Uterus (tissue), 4 donors: ENCODE data around the gene POLE. TPM values are rescaled to one million over a fixed set of nuclear protein-coding genes. Genes with fewer than 3 reads are reported as not detected.

Experiments used
- DNase-seq, 2 donors: peaks; one replicate each; pipeline ENCODE4 v3.0.0-alpha.2; 2019 to 2020
- H3K27ac ChIP-seq, 2 donors: fragments of 200-600 bp; sonication (generic); 1 replicate in 1 of 2; 2 replicates in 1 of 2; pipeline ENCODE4 v1.5.1; 2016 to 2018
- H3K27me3 ChIP-seq, 2 donors: fragments of 200-600 bp; sonication (generic); one replicate each; pipeline ENCODE4 v1.5.1; 2018 to 2019; ENCODE audit warnings: control low read depth in 1 of 2
- H3K36me3 ChIP-seq, 2 donors: fragments of 200-600 bp; sonication (generic); one replicate each; pipeline ENCODE4 v1.5.1; 2019; ENCODE audit warnings: control low read depth in 1 of 2
- H3K4me1 ChIP-seq, 2 donors: fragments of 200-600 bp; sonication (generic); one replicate each; pipeline ENCODE4 v1.5.1; 2018 to 2019; ENCODE audit warnings: control low read depth in 1 of 2
- H3K4me3 ChIP-seq, 2 donors: fragments of 200-600 bp; sonication (generic); 1 replicate in 1 of 2; 2 replicates in 1 of 2; pipeline ENCODE4 v1.5.1; 2018 to 2019; ENCODE audit warnings: mild to moderate bottlenecking in 1 of 2
- H3K9me3 ChIP-seq, 2 donors: fragments of 200-600 bp; sonication (generic); one replicate each; pipeline ENCODE4 v1.5.1; 2019; ENCODE audit warnings: control low read depth in 1 of 2
- POLR2A ChIP-seq, 2 donors: fragments of 450-650 bp; IDR thresholded peaks; one replicate each; pipeline ENCODE4 v1.6.1; 2016; ENCODE audit warnings: antibody characterized with exemption in 2 of 2, mild to moderate bottlenecking in 1 of 2, moderate library complexity in 1 of 2
- intact Hi-C: fragments of 100-400 bp; cut with DNase I; formaldehyde crosslinking; loops from one replicate; pipeline ENCODE4 v1.15.1; 2023; ENCODE audit warnings: low total_unique reads
- total RNA-seq, 4 donors: library from RNA; depleted of rRNA in 3 of 4; stranded (reverse); fragments of >200 nt in 3 of 4; gene quantifications; one replicate each; pipeline versions ENCODE4 v1.1.0 to v1.2.4, GENCODE V29; 2014 to 2023
- TF ChIP-seq, protein P1 (sequence below), 4 experiments: fragments of 200-600 bp in 2 of 4; fragments of 450-650 bp in 2 of 4; sonication (generic) in 2 of 4; IDR thresholded peaks; one replicate each; pipeline ENCODE4 v1.5.1; 2016 to 2019; ENCODE audit warnings: antibody characterized with exemption in 4 of 4, mild to moderate bottlenecking in 2 of 4, moderate library complexity in 1 of 4
- donor health status: DM: yes; HTN: yes; CAD: no.

Gene POLE
- total RNA-seq, 4 donors from 2014 or later, result 7.7 to 71.3 (median 28.8) TPM

DNA sequence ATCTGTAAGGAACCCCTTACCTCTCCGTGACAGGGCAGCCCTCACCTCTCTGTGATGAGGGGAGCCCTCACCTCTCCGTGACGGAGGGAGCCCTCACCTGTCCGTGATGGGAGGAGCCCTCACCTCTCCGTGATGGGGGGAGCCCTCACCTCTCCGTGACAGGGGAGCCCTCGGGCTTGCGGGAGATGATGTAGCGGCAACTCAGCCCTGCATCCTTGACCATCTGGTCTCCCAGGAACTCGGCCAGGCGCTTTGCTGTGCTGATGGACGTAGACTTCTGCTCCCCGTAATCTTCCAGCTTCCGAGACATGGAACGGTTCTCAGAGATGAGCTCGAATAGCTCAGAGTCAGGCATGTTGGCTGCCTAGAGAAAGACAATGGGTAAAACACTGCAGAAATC, 28.0 kb downstream of the POLE start:
- intact Hi-C loops, result no loop called here
- no peak for DNase-seq
- no peak overlapping the region for H3K4me3 ChIP-seq
- no peak overlapping the region for H3K27ac ChIP-seq
- H3K27me3 ChIP-seq, result no peaks in the 10 kb centered on the region
- no peaks in the 10 kb centered on the region for H3K9me3 ChIP-seq
- H3K4me1 ChIP-seq, result no peaks in the 10 kb centered on the region
- no peaks in the 10 kb centered on the region for H3K36me3 ChIP-seq
- TF ChIP-seq, protein P1, sequence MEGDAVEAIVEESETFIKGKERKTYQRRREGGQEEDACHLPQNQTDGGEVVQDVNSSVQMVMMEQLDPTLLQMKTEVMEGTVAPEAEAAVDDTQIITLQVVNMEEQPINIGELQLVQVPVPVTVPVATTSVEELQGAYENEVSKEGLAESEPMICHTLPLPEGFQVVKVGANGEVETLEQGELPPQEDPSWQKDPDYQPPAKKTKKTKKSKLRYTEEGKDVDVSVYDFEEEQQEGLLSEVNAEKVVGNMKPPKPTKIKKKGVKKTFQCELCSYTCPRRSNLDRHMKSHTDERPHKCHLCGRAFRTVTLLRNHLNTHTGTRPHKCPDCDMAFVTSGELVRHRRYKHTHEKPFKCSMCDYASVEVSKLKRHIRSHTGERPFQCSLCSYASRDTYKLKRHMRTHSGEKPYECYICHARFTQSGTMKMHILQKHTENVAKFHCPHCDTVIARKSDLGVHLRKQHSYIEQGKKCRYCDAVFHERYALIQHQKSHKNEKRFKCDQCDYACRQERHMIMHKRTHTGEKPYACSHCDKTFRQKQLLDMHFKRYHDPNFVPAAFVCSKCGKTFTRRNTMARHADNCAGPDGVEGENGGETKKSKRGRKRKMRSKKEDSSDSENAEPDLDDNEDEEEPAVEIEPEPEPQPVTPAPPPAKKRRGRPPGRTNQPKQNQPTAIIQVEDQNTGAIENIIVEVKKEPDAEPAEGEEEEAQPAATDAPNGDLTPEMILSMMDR (IDR thresholded peaks at IDR 0.05), result no peak
- TF ChIP-seq POLR2A (IDR thresholded peaks at IDR 0.05), result no peak

GRCh38 chr12:132658149-132658894, 28.8 kb downstream of the POLE start:
- no peaks in the 10 kb centered on the region for H3K27me3 ChIP-seq

GRCh38 chr12:132657004-132657727, 30.0 kb downstream of the POLE start:
- Histone ChIP-seq H3K36me3 (no peaks in the 10 kb centered on the region), H3K27me3 (no peaks in the 10 kb centered on the region), H3K9me3 (no peaks in the 10 kb centered on the region), H3K27ac (no peak overlapping the region), H3K4me3 (no peak overlapping the region), H3K4me1 (no peaks in the 10 kb centered on the region)
- intact Hi-C loops, result no loop called here
- no peak for DNase-seq
- TF ChIP-seq, protein P1 (IDR thresholded peaks at IDR 0.05), result no peak
- TF ChIP-seq POLR2A (IDR thresholded peaks at IDR 0.05), result no peak

More at GRCh38 chr12:132658149-132658894, 28.8 kb downstream of the POLE start:
- Histone ChIP-seq H3K27ac (no peak overlapping the region), H3K4me1 (no peaks in the 10 kb centered on the region), H3K36me3 (no peaks in the 10 kb centered on the region), H3K4me3 (no peak overlapping the region), H3K9me3 (no peaks in the 10 kb centered on the region)
- no peak for DNase-seq
- intact Hi-C loops, result no loop called here
- TF ChIP-seq, protein P1 (IDR thresholded peaks at IDR 0.05), result no peak
- no peak for TF ChIP-seq POLR2A (IDR thresholded peaks at IDR 0.05)

DNA sequence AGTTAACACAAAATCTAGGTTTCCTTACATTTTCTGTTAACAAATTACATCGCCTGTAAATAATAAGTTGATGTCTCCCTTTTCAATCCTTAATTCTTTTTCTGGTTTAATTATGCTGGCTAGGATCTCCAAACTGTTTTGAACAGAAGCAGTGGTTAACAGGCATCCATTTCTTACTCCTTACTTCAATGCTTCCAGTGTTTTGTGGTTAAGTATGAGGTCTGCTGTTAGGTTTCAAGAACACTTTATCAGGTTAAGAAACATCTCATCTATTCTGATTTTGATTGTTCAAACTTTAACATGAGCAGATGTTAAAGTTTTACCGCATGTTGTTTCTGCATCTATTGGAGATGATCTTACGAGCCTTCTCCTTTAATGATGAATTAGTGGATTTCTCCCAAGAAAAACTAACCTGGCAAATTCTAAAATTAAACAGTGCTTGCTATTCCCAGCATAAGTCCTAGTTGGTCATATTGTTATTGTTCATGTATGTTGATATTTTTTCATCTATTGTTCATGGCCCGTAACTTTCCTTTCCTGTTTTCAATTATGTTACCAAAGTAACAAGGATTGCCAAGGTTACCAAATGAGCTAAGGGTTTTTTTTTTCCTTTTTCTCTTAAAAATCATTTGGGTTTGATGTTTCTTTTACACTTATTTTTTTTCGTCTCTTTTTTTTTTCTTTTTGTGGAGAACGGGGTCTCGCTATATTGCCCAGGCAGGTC, 33.4 kb downstream of the POLE start:
- Histone ChIP-seq H3K9me3 (no peaks in the 10 kb centered on the region), H3K36me3 (no peaks in the 10 kb centered on the region), H3K4me3 (no peak overlapping the region), H3K27ac (no peak overlapping the region), H3K4me1 (no peaks in the 10 kb centered on the region), H3K27me3 (no peaks in the 10 kb centered on the region)
- no peak for DNase-seq
- no peak for TF ChIP-seq POLR2A (IDR thresholded peaks at IDR 0.05)
- TF ChIP-seq, protein P1 (IDR thresholded peaks at IDR 0.05), result no peak
- intact Hi-C loops, result no loop called here
